IgD-negative memory B cell (primary cell): ENCODE measurements around the gene ZNF205. TPM values are rescaled to one million over a fixed set of nuclear protein-coding genes. Genes with fewer than 3 reads are reported as not detected.
A peak's percentile ranks its signal among the peaks of the same experiment; 100 is the strongest.

Experiments
- H3K27ac Mint-ChIP-seq, 3 donors: one replicate each; pipeline ENCODE4 v1.8.0; 2020 to 2022; ENCODE audit warnings: mild to moderate bottlenecking in 3 of 3, mixed read lengths in 3 of 3, moderate library complexity in 1 of 3
- H3K27me3 Mint-ChIP-seq: one replicate; pipeline ENCODE4 v1.8.0; 2021; ENCODE audit warnings: mixed read lengths
- H3K36me3 Mint-ChIP-seq: one replicate; pipeline ENCODE4 v1.8.0; 2020; ENCODE audit warnings: mild to moderate bottlenecking, mixed read lengths
- H3K4me1 Mint-ChIP-seq, 3 donors: one replicate each; pipeline ENCODE4 v1.8.0; 2020 to 2022; ENCODE audit warnings: mixed read lengths in 3 of 3, mild to moderate bottlenecking in 1 of 3
- H3K4me3 Mint-ChIP-seq, 4 donors: one replicate each; pipeline ENCODE4 v1.8.0; 2020 to 2022; ENCODE audit warnings: mild to moderate bottlenecking in 4 of 4, mixed read lengths in 4 of 4, moderate library complexity in 3 of 4
- H3K9me3 Mint-ChIP-seq, 3 donors: one replicate each; pipeline ENCODE4 v1.8.0; 2020 to 2021; ENCODE audit warnings: mixed read lengths in 3 of 3, mild to moderate bottlenecking in 1 of 3
- polyA plus RNA-seq: library from polyadenylated mRNA; unstranded; fragments of 300-500 nt; fragmentation: Illumina TruSeq; gene quantifications from one replicate; pipeline ENCODE4 v1.2.3, GENCODE V29; 2021

The ZNF205 gene
- polyA plus RNA-seq, 1 donor from 2014 or later: not detected

- Mint-ChIP-seq H3K4me1 (peaks cover 0 to 1% (median 0%) of the 10 kb centered on the region in 3 donors), H3K27ac (no peak overlapping the region), H3K36me3 (peaks cover 3% of the 10 kb centered on the region), H3K27me3 (no peaks in the 10 kb centered on the region), H3K4me3 (peak overlapping the region in 1 of 4 donors; percentile 70), H3K9me3 (no peaks in the 10 kb centered on the region)
Observed at GRCh38 chr16:3142770-3143169, 30.4 kb downstream of the ZNF205 start.

GRCh38 chr16:3143189-3143588, 30.8 kb downstream of the ZNF205 start:
- Mint-ChIP-seq H3K9me3 (no peaks in the 10 kb centered on the region), H3K4me3 (no peak overlapping the region), H3K36me3 (peaks cover 3% of the 10 kb centered on the region), H3K27me3 (no peaks in the 10 kb centered on the region), H3K4me1 (peaks cover 0 to 1% (median 0%) of the 10 kb centered on the region in 3 donors), H3K27ac (no peak overlapping the region)

GRCh38 chr16:3143598-3144320, 31.4 kb downstream of the ZNF205 start:
- Mint-ChIP-seq H3K4me1 (peaks cover 0 to 1% (median 0%) of the 10 kb centered on the region in 3 donors), H3K27ac (no peak overlapping the region), H3K36me3 (peaks cover 3% of the 10 kb centered on the region), H3K9me3 (no peaks in the 10 kb centered on the region), H3K4me3 (no peak overlapping the region), H3K27me3 (no peaks in the 10 kb centered on the region)

- peaks cover 3% of the 10 kb centered on the region for H3K36me3 Mint-ChIP-seq
- peaks cover 0 to 7% (median 0%) of the 10 kb centered on the region in 3 donors for H3K4me1 Mint-ChIP-seq
- H3K27me3 Mint-ChIP-seq: no peaks in the 10 kb centered on the region
- no peak overlapping the region for H3K27ac Mint-ChIP-seq
- no peak overlapping the region for H3K4me3 Mint-ChIP-seq
- H3K9me3 Mint-ChIP-seq: no peaks in the 10 kb centered on the region
Observed at GRCh38 chr16:3144321-3144983, 32.1 kb downstream of the ZNF205 start.

GRCh38 chr16:3145151-3145550, 32.8 kb downstream of the ZNF205 start:
- no peaks in the 10 kb centered on the region for H3K27me3 Mint-ChIP-seq
- no peaks in the 10 kb centered on the region for H3K9me3 Mint-ChIP-seq
- H3K4me1 Mint-ChIP-seq: peaks cover 0 to 7% (median 0%) of the 10 kb centered on the region in 3 donors
- no peak overlapping the region for H3K27ac Mint-ChIP-seq
- H3K4me3 Mint-ChIP-seq: no peak overlapping the region
- H3K36me3 Mint-ChIP-seq: peaks cover 3% of the 10 kb centered on the region

GRCh38 chr16:3145660-3146059, 33.3 kb downstream of the ZNF205 start:
- Mint-ChIP-seq H3K27me3 (peaks cover 1% of the 10 kb centered on the region), H3K4me1 (peaks cover 0 to 9% (median 3%) of the 10 kb centered on the region in 3 donors), H3K27ac (no peak overlapping the region), H3K9me3 (no peaks in the 10 kb centered on the region), H3K4me3 (no peak overlapping the region), H3K36me3 (peaks cover 3% of the 10 kb centered on the region)

- Mint-ChIP-seq H3K36me3 (no peaks in the 10 kb centered on the region), H3K9me3 (peaks cover 0 to 3% (median 0%) of the 10 kb centered on the region in 3 donors), H3K4me3 (no peak overlapping the region), H3K27ac (no peak overlapping the region), H3K4me1 (peaks cover 7 to 17% (median 12%) of the 10 kb centered on the region in 3 donors), H3K27me3 (peaks cover 1% of the 10 kb centered on the region)
Observed at GRCh38 chr16:3147046-3147756, 34.8 kb downstream of the ZNF205 start.

- Mint-ChIP-seq H3K4me3 (no peak overlapping the region), H3K27ac (no peak overlapping the region), H3K4me1 (peaks cover 12 to 21% (median 17%) of the 10 kb centered on the region in 3 donors), H3K36me3 (no peaks in the 10 kb centered on the region), H3K9me3 (peaks cover 0 to 7% (median 0%) of the 10 kb centered on the region in 3 donors), H3K27me3 (peaks cover 1% of the 10 kb centered on the region)
Observed at GRCh38 chr16:3147757-3148104, 35.3 kb downstream of the ZNF205 start.

- Mint-ChIP-seq H3K9me3 (peaks cover 0 to 7% (median 0%) of the 10 kb centered on the region in 3 donors), H3K27ac (peak overlapping the region in 2 of 3 donors; percentile 35 to 91), H3K36me3 (no peaks in the 10 kb centered on the region), H3K27me3 (peaks cover 1% of the 10 kb centered on the region), H3K4me3 (peak overlapping the region; percentile 77 to 100 (median 88)), H3K4me1 (peaks cover 14 to 22% (median 19%) of the 10 kb centered on the region in 3 donors)
Observed at GRCh38 chr16:3148256-3149192, 36.1 kb downstream of the ZNF205 start.

GRCh38 chr16:3149193-3149530, 36.8 kb downstream of the ZNF205 start:
- H3K4me3 Mint-ChIP-seq: peak overlapping the region; percentile 77 to 100 (median 88)
- peaks cover 1% of the 10 kb centered on the region for H3K27me3 Mint-ChIP-seq
- H3K9me3 Mint-ChIP-seq: peaks cover 0 to 7% (median 0%) of the 10 kb centered on the region in 3 donors
- peaks cover 14 to 22% (median 19%) of the 10 kb centered on the region in 3 donors for H3K4me1 Mint-ChIP-seq
- no peaks in the 10 kb centered on the region for H3K36me3 Mint-ChIP-seq
- peak overlapping the region in 2 of 3 donors; percentile 35 to 91 for H3K27ac Mint-ChIP-seq

- H3K27me3 Mint-ChIP-seq: peaks cover 1% of the 10 kb centered on the region
- peak overlapping the region; percentile 85 to 100 (median 94) for H3K4me3 Mint-ChIP-seq
- H3K4me1 Mint-ChIP-seq: peaks cover 14 to 22% (median 19%) of the 10 kb centered on the region in 3 donors
- peaks cover 0 to 8% (median 0%) of the 10 kb centered on the region in 3 donors for H3K9me3 Mint-ChIP-seq
- H3K36me3 Mint-ChIP-seq: no peaks in the 10 kb centered on the region
- peak overlapping the region; percentile 86 to 100 (median 98) for H3K27ac Mint-ChIP-seq
Observed at GRCh38 chr16:3149630-3150345, 37.4 kb downstream of the ZNF205 start.

GRCh38 chr16:3150346-3151218, 38.2 kb downstream of the ZNF205 start:
- Mint-ChIP-seq H3K27me3 (peaks cover 1% of the 10 kb centered on the region), H3K9me3 (peaks cover 0 to 10% (median 0%) of the 10 kb centered on the region in 3 donors), H3K27ac (peak overlapping the region; percentile 93 to 100 (median 98)), H3K4me3 (peak overlapping the region; percentile 85 to 100 (median 96)), H3K4me1 (peaks cover 14 to 26% (median 22%) of the 10 kb centered on the region in 3 donors), H3K36me3 (no peaks in the 10 kb centered on the region)

GRCh38 chr16:3152027-3152276, 39.6 kb downstream of the ZNF205 start:
- H3K4me3 Mint-ChIP-seq: peak overlapping the region; percentile 76 to 96 (median 90)
- H3K9me3 Mint-ChIP-seq: peaks cover 0 to 10% (median 0%) of the 10 kb centered on the region in 3 donors
- peak overlapping the region; percentile 95 to 100 (median 99) for H3K27ac Mint-ChIP-seq
- peaks cover 14 to 27% (median 22%) of the 10 kb centered on the region in 3 donors for H3K4me1 Mint-ChIP-seq
- no peaks in the 10 kb centered on the region for H3K36me3 Mint-ChIP-seq
- peaks cover 1% of the 10 kb centered on the region for H3K27me3 Mint-ChIP-seq
